ENCODE data around the gene FAF1.
"Not testable (repeated sequence)": the region's sequence is repeated elsewhere in the genome, so short reads cannot be mapped to it uniquely, and the experiment has no call there.

Gene FAF1

DNA sequence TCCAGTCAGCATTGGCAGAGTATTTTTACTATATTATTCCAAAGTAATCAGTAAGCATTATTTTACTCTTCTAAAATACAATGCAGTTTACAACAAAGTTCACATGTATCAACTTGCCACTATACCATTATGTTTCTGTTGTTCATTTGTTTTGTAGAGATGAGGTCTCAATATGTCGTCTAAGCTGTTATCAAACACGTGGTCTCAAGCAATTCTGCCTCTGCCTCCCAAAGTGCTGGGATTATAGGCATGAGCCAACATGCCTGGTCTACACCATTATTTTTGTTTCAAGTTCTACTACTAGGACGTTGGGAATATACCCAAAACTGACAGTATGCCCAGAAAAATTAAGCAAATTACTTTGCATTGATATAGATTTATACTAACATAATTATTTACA, 19.8 kb downstream of the FAF1 start:
- Mint-ChIP-seq H3K27ac (no peak overlapping the region), H3K27me3 (ENCODE audit: low read depth) (peaks cover 4% of the 10 kb centered on the region), H3K4me3 (no peak overlapping the region), H3K36me3 (ENCODE audit: low read depth) (peaks cover 5% of the 10 kb centered on the region), H3K9me3 (no peaks in the 10 kb centered on the region), H3K4me1 (no peaks in the 10 kb centered on the region)
- TF ChIP-seq, protein P1, sequence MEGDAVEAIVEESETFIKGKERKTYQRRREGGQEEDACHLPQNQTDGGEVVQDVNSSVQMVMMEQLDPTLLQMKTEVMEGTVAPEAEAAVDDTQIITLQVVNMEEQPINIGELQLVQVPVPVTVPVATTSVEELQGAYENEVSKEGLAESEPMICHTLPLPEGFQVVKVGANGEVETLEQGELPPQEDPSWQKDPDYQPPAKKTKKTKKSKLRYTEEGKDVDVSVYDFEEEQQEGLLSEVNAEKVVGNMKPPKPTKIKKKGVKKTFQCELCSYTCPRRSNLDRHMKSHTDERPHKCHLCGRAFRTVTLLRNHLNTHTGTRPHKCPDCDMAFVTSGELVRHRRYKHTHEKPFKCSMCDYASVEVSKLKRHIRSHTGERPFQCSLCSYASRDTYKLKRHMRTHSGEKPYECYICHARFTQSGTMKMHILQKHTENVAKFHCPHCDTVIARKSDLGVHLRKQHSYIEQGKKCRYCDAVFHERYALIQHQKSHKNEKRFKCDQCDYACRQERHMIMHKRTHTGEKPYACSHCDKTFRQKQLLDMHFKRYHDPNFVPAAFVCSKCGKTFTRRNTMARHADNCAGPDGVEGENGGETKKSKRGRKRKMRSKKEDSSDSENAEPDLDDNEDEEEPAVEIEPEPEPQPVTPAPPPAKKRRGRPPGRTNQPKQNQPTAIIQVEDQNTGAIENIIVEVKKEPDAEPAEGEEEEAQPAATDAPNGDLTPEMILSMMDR (IDR thresholded peaks at IDR 0.05; ENCODE audit: unreplicated experiment in 3 of 3) = no peak

DNA sequence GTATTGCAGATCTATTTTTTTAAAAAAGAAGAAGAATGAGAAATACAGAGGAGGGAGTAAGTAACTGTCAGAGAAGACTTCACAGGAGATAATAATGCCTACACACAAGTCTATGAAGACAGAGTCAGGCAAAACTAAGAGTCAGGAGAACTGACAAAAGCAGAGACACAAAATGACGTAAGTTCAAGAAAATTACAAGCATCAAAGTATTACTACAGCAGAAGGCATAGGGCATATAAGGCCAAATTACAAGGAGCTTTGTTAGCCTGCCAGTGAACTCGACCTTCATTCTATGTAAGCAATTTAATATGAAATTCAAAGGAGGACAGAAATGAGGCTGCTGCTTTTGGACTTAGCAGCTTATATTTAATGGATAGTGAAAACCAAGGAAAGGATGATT, 23.7 kb downstream of the FAF1 start:
- Mint-ChIP-seq H3K4me1 (no peaks in the 10 kb centered on the region), H3K4me3 (no peak overlapping the region), H3K36me3 (ENCODE audit: low read depth) (peaks cover 5% of the 10 kb centered on the region), H3K27ac (no peak overlapping the region), H3K27me3 (ENCODE audit: low read depth) (peaks cover 3% of the 10 kb centered on the region), H3K9me3 (no peaks in the 10 kb centered on the region)
- TF ChIP-seq, protein P1 (IDR thresholded peaks at IDR 0.05; ENCODE audit: unreplicated experiment in 3 of 3) = no peak

GRCh38 chr1:50935276-50935675, 24.8 kb downstream of the FAF1 start:
- H3K36me3 Mint-ChIP-seq (ENCODE audit: low read depth); H3K27me3 Mint-ChIP-seq (ENCODE audit: low read depth); H3K4me1 Mint-ChIP-seq; H3K27ac Mint-ChIP-seq; H3K4me3 Mint-ChIP-seq; H3K9me3 Mint-ChIP-seq: not testable (repeated sequence)

DNA sequence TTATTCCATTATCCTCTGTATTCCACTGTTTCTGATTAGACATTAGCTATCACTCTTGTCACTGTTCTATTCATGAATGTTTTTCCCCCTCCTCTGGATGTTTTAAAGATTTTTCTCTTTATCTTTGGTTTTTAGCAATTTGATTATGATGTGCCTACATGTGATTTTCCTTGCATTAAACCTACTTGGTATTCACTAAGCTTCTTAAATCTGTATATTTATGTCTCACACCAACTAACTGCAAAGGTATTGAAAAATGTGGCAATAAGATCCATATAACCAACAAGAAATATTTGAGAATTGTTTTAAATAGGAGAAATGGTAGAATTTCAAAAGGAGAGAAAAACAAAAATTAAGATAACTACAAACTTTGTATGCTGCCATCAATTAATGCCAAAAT, 25.2 kb downstream of the FAF1 start:
- Mint-ChIP-seq H3K27me3 (ENCODE audit: low read depth) (no peaks in the 10 kb centered on the region), H3K9me3 (no peaks in the 10 kb centered on the region), H3K36me3 (ENCODE audit: low read depth) (peaks cover 5% of the 10 kb centered on the region), H3K4me3 (no peak overlapping the region), H3K27ac (no peak overlapping the region), H3K4me1 (no peaks in the 10 kb centered on the region)
- TF ChIP-seq, protein P1 (IDR thresholded peaks at IDR 0.05; ENCODE audit: unreplicated experiment in 3 of 3) = no peak

- not testable (repeated sequence) for H3K36me3 Mint-ChIP-seq (ENCODE audit: low read depth); H3K27ac Mint-ChIP-seq; H3K9me3 Mint-ChIP-seq; H3K27me3 Mint-ChIP-seq (ENCODE audit: low read depth); H3K4me1 Mint-ChIP-seq; H3K4me3 Mint-ChIP-seq
Measured at GRCh38 chr1:50933770-50934169, 26.3 kb downstream of the FAF1 start.

GRCh38 chr1:50932043-50932442, 28.0 kb downstream of the FAF1 start:
- not testable (repeated sequence) for H3K9me3 Mint-ChIP-seq; H3K27ac Mint-ChIP-seq; H3K4me1 Mint-ChIP-seq; H3K4me3 Mint-ChIP-seq; H3K27me3 Mint-ChIP-seq (ENCODE audit: low read depth)
- peaks cover 10% of the 10 kb centered on the region for H3K36me3 Mint-ChIP-seq (ENCODE audit: low read depth)

DNA sequence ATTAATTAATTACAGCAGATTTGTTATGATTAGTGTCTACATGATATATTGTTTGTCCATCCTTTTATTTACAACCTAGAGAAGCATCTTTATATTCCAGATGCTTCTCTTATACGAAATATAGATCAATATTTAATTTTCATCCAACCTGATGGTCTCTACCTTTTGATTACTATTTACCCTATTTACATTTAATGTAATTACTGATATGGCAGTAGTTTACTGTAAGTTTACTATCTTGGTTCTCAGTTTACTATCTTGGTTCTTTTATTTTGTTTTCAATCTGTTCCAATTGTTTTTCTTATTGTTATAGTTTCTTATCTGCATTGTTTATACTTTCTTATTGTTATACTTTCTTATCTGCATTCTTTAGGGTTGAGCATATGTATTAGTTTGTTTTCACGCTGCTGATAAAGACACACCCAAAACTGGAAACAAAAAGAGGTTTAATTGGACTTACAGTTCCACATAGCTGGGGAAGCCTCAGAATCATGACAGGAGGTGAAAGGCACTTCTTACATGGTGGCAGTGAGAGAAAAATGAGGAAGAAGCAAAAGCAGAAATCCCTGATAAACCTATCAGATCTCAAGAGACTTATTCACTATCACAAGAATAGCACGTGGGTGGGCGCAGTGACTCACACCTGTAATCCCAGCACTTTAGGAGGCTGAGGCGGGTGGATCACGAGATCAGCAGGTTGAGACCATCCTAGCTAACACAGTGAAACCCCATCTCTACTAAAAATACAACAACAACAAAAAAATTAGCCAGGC, 28.9 kb downstream of the FAF1 start:
- Mint-ChIP-seq H3K27ac (no peak overlapping the region), H3K4me3 (no peak overlapping the region), H3K9me3 (peaks cover 3% of the 10 kb centered on the region)

More for the DNA sequence above, 28.9 kb downstream of the FAF1 start:
- H3K36me3 Mint-ChIP-seq (ENCODE audit: low read depth) = peaks cover 17% of the 10 kb centered on the region
- no peaks in the 10 kb centered on the region for H3K27me3 Mint-ChIP-seq (ENCODE audit: low read depth)
- TF ChIP-seq, protein P1 (IDR thresholded peaks at IDR 0.05; ENCODE audit: unreplicated experiment in 3 of 3) = no peak
- H3K4me1 Mint-ChIP-seq = no peaks in the 10 kb centered on the region

Data from nephron (organoid).